Natural killer cell (primary cell): ENCODE results near the gene WDR90. TPM values are rescaled to one million over a fixed set of nuclear protein-coding genes. Genes with fewer than 3 reads are reported as not detected.

ENCODE experiments used
- ATAC-seq, 3 donors: fragments of 150-1000 bp in 2 of 3; fragments of 200-7000 bp in 1 of 3; cut with Tn5 transposase; 1 replicate in 1 of 3; 2 replicates in 2 of 3; pipeline ENCODE4 v1.10.0; 2021; ENCODE audit warnings: mild to moderate bottlenecking in 2 of 3, moderate library complexity in 2 of 3
- DNase-seq, 2 donors: peaks; one replicate each; pipeline versions ENCODE4 v3.0.0 to v3.0.0-alpha.2; 2013 to 2021; ENCODE audit warnings: mixed read lengths in 1 of 2
- H3K27ac ChIP-seq: one replicate; pipeline ENCODE4 v1.5.1; 2013; ENCODE audit warnings: mild to moderate bottlenecking, low read length
- H3K27me3 ChIP-seq: one replicate; pipeline ENCODE4 v1.6.1; 2013; ENCODE audit warnings: low read length; ENCODE audit not compliant: control insufficient read depth, insufficient read depth
- H3K36me3 ChIP-seq: one replicate; pipeline ENCODE4 v1.6.1; 2013; ENCODE audit warnings: low read length; ENCODE audit not compliant: control insufficient read depth, insufficient read depth
- H3K4me1 ChIP-seq: one replicate; pipeline ENCODE4 v1.6.1; 2013; ENCODE audit warnings: low read length; ENCODE audit not compliant: control insufficient read depth, insufficient read depth
- H3K4me3 ChIP-seq: one replicate; pipeline ENCODE4 v1.5.1; 2013; ENCODE audit warnings: low read length
- H3K9me3 ChIP-seq: one replicate; pipeline ENCODE4 v1.6.1; 2013; ENCODE audit warnings: low read length; ENCODE audit not compliant: control insufficient read depth, insufficient read depth
- H3K27ac Mint-ChIP-seq, 2 donors: one replicate each; pipeline ENCODE4 v1.8.0; 2022; ENCODE audit warnings: mild to moderate bottlenecking in 2 of 2, mixed read lengths in 2 of 2, moderate library complexity in 1 of 2
- H3K27me3 Mint-ChIP-seq, 2 donors: one replicate each; pipeline ENCODE4 v1.8.0; 2022; ENCODE audit warnings: low read depth in 2 of 2, mixed read lengths in 2 of 2
- H3K36me3 Mint-ChIP-seq: one replicate; pipeline ENCODE4 v1.8.0; 2022; ENCODE audit warnings: mixed read lengths
- H3K4me1 Mint-ChIP-seq, 2 donors: one replicate each; pipeline ENCODE4 v1.8.0; 2022; ENCODE audit warnings: mixed read lengths in 2 of 2
- H3K4me3 Mint-ChIP-seq: one replicate; pipeline ENCODE4 v1.8.0; 2022; ENCODE audit warnings: mild to moderate bottlenecking, moderate library complexity, mixed read lengths
- H3K9me3 Mint-ChIP-seq, 2 donors: one replicate each; pipeline ENCODE4 v1.8.0; 2022; ENCODE audit warnings: mixed read lengths in 2 of 2
- CTCF ChIP-seq: fragments of 200-600 bp; IDR thresholded peaks from one replicate; pipeline ENCODE4 v1.8.0; 2022; ENCODE audit warnings: antibody characterized with exemption
- WGBS: methylation state at CpG from one replicate; pipeline ENCODE4 v1.1.7; 2013; ENCODE audit warnings: missing lambda C conversion rate; ENCODE audit not compliant: insufficient coverage; 5-methylcytosine and 5-hydroxymethylcytosine counted together
- intact Hi-C: fragments of 100-400 bp; cut with micrococcal nuclease; formaldehyde crosslinking; loops from one replicate; pipeline ENCODE4 v1.14.2; 2022
- total RNA-seq, 4 donors: library from RNA; stranded (reverse); fragments of 120-200 nt in 1 of 4; gene quantifications; one replicate each; pipeline versions ENCODE4 v1.2.3 to v1.2.4, GENCODE V29; 2013 to 2022

WDR90 gene
- total RNA-seq, 3 donors from 2014 or later (not counting 1 experiment from before 2014, with no cell fraction given) = 16.7 to 22.8 (median 20.2) TPM

GRCh38 chr16:636206-637080, 12.7 kb upstream of the WDR90 start, which contains the start of gene METTL26:
METTL26 (minus strand) TSS chr16:636305; CDS start chr16:636290, 15 bp downstream.
- H3K4me1 Mint-ChIP-seq = peaks cover 7 to 18% of the 10 kb centered on the region in 2 donors
- no peaks in the 10 kb centered on the region for H3K36me3 Mint-ChIP-seq
- intact Hi-C loops = loop anchor here (1.0 kb wide), 1 partner anchor 47 kb away; no protein-coding TSS in a partner anchor
- Histone ChIP-seq H3K4me3 (peak within 1 kb of the TSS; percentile 87), H3K36me3 (no peaks in the 10 kb centered on the region), H3K27me3 (no peaks in the 10 kb centered on the region), H3K27ac (peak within 1 kb of the TSS; percentile 82), H3K9me3 (no peaks in the 10 kb centered on the region), H3K4me1 (peaks cover 34% of the 10 kb centered on the region)
- no peaks in the 10 kb centered on the region for H3K9me3 Mint-ChIP-seq
- peak within 1 kb of the TSS; percentile 98 to 100 for H3K27ac Mint-ChIP-seq
- peaks cover 0 to 3% of the 10 kb centered on the region in 2 donors for H3K27me3 Mint-ChIP-seq
- TF ChIP-seq CTCF = no peak
- peak within 1 kb of the TSS; percentile 98 for H3K4me3 Mint-ChIP-seq
- DNase-seq (peak; percentile 96), ATAC-seq (peak; percentile 82 to 92 (median 86))
- WGBS = under 1% methylated on average over 91 of the region's 91 CpGs

GRCh38 chr16:637081-638018, 11.8 kb upstream of the WDR90 start:
- 20% methylated on average over 52 of the region's 53 CpGs for WGBS
- no peaks in the 10 kb centered on the region for H3K36me3 Mint-ChIP-seq
- H3K27me3 Mint-ChIP-seq = peaks cover 0 to 3% of the 10 kb centered on the region in 2 donors
- peak overlapping the region; percentile 98 to 100 for H3K27ac Mint-ChIP-seq
- H3K9me3 Mint-ChIP-seq = no peaks in the 10 kb centered on the region
- Histone ChIP-seq H3K9me3 (no peaks in the 10 kb centered on the region), H3K4me3 (peak overlapping the region; percentile 87), H3K36me3 (no peaks in the 10 kb centered on the region), H3K4me1 (peaks cover 36% of the 10 kb centered on the region), H3K27ac (peak overlapping the region; percentile 82), H3K27me3 (no peaks in the 10 kb centered on the region)
- intact Hi-C loops = no loop called here
- DNase-seq (peak in 1 of 2 donors; percentile 92), ATAC-seq (peak; percentile 71 to 88 (median 74))
- H3K4me1 Mint-ChIP-seq = peaks cover 7 to 18% of the 10 kb centered on the region in 2 donors
- no peak for TF ChIP-seq CTCF
- H3K4me3 Mint-ChIP-seq = peak overlapping the region; percentile 98

GRCh38 chr16:638034-638543, 11.1 kb upstream of the WDR90 start:
- WGBS = 92% methylated on average over 14 of the region's 15 CpGs
- ATAC-seq (no peak), DNase-seq (no peak)
- Histone ChIP-seq H3K27me3 (no peaks in the 10 kb centered on the region), H3K9me3 (no peaks in the 10 kb centered on the region), H3K36me3 (no peaks in the 10 kb centered on the region), H3K4me3 (no peak overlapping the region), H3K4me1 (peaks cover 43% of the 10 kb centered on the region), H3K27ac (no peak overlapping the region)
- Mint-ChIP-seq H3K36me3 (no peaks in the 10 kb centered on the region), H3K27me3 (peaks cover 0 to 3% of the 10 kb centered on the region in 2 donors), H3K27ac (no peak overlapping the region), H3K9me3 (no peaks in the 10 kb centered on the region), H3K4me1 (peaks cover 7 to 18% of the 10 kb centered on the region in 2 donors), H3K4me3 (no peak overlapping the region)
- intact Hi-C loops = no loop called here
- no peak for TF ChIP-seq CTCF
